Mesendoderm (in vitro differentiated cells): ENCODE data around the gene PPFIBP2.

Experiments
- DNase-seq: peaks from one replicate; pipeline ENCODE4 v3.0.0; 2013
- H2AK5ac ChIP-seq: 2 replicates; pipeline ENCODE4 v1.6.1; 2013; ENCODE audit warnings: low read length, inconsistent platforms
- H2BK120ac ChIP-seq: 2 replicates; pipeline ENCODE4 v1.6.1; 2013; ENCODE audit warnings: low read depth, mild to moderate bottlenecking, low read length, moderate library complexity, mixed read lengths
- H2BK15ac ChIP-seq: replicated peaks from 2 replicates; pipeline ENCODE4 v1.6.1; 2013; ENCODE audit warnings: low read depth, mild to moderate bottlenecking, moderate library complexity
- H2BK5ac ChIP-seq: 2 replicates; pipeline ENCODE4 v1.6.1; 2013; ENCODE audit warnings: low read length, inconsistent platforms
- H3K18ac ChIP-seq: 2 replicates; pipeline ENCODE4 v1.6.1; 2013; ENCODE audit warnings: mild to moderate bottlenecking, low read length, mixed read lengths
- H3K23ac ChIP-seq: one replicate; pipeline ENCODE4 v1.6.1; 2013; ENCODE audit warnings: low read length
- H3K27ac ChIP-seq: 2 replicates; pipeline ENCODE4 v1.5.1; 2013; ENCODE audit warnings: low read depth, mild to moderate bottlenecking, inconsistent platforms, low read length, moderate library complexity
- H3K27me3 ChIP-seq: 2 replicates; pipeline ENCODE4 v1.6.1; 2013; ENCODE audit warnings: low read length, control low read depth, mild to moderate bottlenecking, inconsistent platforms; ENCODE audit not compliant: insufficient read depth, poor library complexity
- H3K36me3 ChIP-seq: 2 replicates; pipeline ENCODE4 v1.6.1; 2013; ENCODE audit warnings: low read length, inconsistent platforms; ENCODE audit not compliant: control insufficient read depth, insufficient read depth
- H3K4ac ChIP-seq: one replicate; pipeline ENCODE4 v1.6.1; 2013; ENCODE audit warnings: low read depth, mild to moderate bottlenecking, low read length, moderate library complexity
- H3K4me1 ChIP-seq: 2 replicates; pipeline ENCODE4 v1.6.1; 2013; ENCODE audit warnings: low read depth, low read length, inconsistent platforms; ENCODE audit not compliant: control insufficient read depth
- H3K4me2 ChIP-seq: 2 replicates; pipeline ENCODE4 v1.6.1; 2013; ENCODE audit warnings: low read length
- H3K4me3 ChIP-seq: 2 replicates; pipeline ENCODE4 v1.5.1; 2013; ENCODE audit warnings: mild to moderate bottlenecking, low read length
- H3K56ac ChIP-seq: one replicate; pipeline ENCODE4 v1.6.1; 2013; ENCODE audit warnings: low read length
- H3K79me1 ChIP-seq: 2 replicates; pipeline ENCODE4 v1.6.1; 2013; ENCODE audit warnings: low read length, inconsistent platforms
- H3K79me2 ChIP-seq: 2 replicates; pipeline ENCODE4 v1.6.1; 2013; ENCODE audit warnings: mild to moderate bottlenecking, low read length; ENCODE audit not compliant: control insufficient read depth, insufficient read depth
- H3K9ac ChIP-seq: 2 replicates; pipeline ENCODE4 v1.6.1; 2013; ENCODE audit warnings: low read length, inconsistent platforms
- H4K5ac ChIP-seq: one replicate; pipeline ENCODE4 v1.6.1; 2013; ENCODE audit warnings: low read length
- H4K8ac ChIP-seq: one replicate; pipeline ENCODE4 v1.6.1; 2013; ENCODE audit warnings: low read depth, mild to moderate bottlenecking, control low read depth, low read length, moderate library complexity
- WGBS: extraction: QIAGEN DNeasy Blood & Tissue Kit; methylation state at CpG from one replicate; pipeline ENCODE4 v1.1.7; 2013; ENCODE audit warnings: low lambda C conversion rate, missing lambda C conversion rate; ENCODE audit not compliant: insufficient coverage; ENCODE audit errors: extremely low coverage; 5-methylcytosine and 5-hydroxymethylcytosine counted together

PPFIBP2 gene

GRCh38 chr11:7614656-7615055 lies 100.9 kb downstream of the PPFIBP2 start:
- H3K4ac ChIP-seq = no peak overlapping the region
- H3K56ac ChIP-seq = no peak overlapping the region
- H3K4me3 ChIP-seq = no peak overlapping the region
- no peak overlapping the region for H2BK120ac ChIP-seq
- peaks cover 10% of the 10 kb centered on the region for H3K4me1 ChIP-seq
- H3K27ac ChIP-seq = no peak overlapping the region
- no peak overlapping the region for H4K8ac ChIP-seq
- H3K9ac ChIP-seq = no peak overlapping the region
- H3K36me3 ChIP-seq = no peaks in the 10 kb centered on the region
- no peaks in the 10 kb centered on the region for H3K79me2 ChIP-seq
- H4K5ac ChIP-seq = no peak overlapping the region
- no peak for DNase-seq
- no peak overlapping the region for H3K4me2 ChIP-seq
- H3K18ac ChIP-seq = no peak overlapping the region
- no peak overlapping the region for H2AK5ac ChIP-seq
- no peaks in the 10 kb centered on the region for H3K27me3 ChIP-seq
- no peak overlapping the region for H3K23ac ChIP-seq
- no peaks in the 10 kb centered on the region for H3K79me1 ChIP-seq
- no peak overlapping the region for H2BK15ac ChIP-seq
- H2BK5ac ChIP-seq = no peak overlapping the region

DNA sequence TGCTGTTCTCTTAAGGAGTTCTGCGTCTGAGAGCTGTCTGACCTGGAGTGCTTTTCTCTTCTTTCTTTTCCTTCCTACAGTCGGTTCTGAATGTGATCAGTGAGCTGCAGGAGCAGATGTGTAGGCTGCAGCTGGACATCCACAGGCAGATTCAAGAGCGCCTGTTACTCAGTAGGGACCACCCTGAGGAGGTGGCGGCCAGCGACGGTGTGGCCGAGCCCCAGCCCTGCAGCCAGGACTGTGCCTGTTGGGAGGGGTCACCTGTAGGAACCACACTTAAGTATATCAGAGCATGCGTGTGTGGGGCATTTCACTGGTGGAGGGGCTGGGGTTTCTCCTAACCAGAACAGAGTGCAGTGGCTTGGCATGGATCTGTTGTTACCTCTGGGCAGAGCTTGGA lies 103.2 kb downstream of the PPFIBP2 start:
- no CpG with 5 or more reads among the region's 8 CpGs for WGBS
- H2BK120ac ChIP-seq = no peak overlapping the region
- no peaks in the 10 kb centered on the region for H3K27me3 ChIP-seq
- H2BK15ac ChIP-seq = no peak overlapping the region
- no peaks in the 10 kb centered on the region for H3K36me3 ChIP-seq
- no peak overlapping the region for H3K9ac ChIP-seq
- H2AK5ac ChIP-seq = no peak overlapping the region
- no peak overlapping the region for H3K18ac ChIP-seq
- H2BK5ac ChIP-seq = no peak overlapping the region
- H3K4me3 ChIP-seq = no peak overlapping the region
- no peak overlapping the region for H3K56ac ChIP-seq
- no peak overlapping the region for H3K4ac ChIP-seq
- no peaks in the 10 kb centered on the region for H3K79me2 ChIP-seq
- no peak overlapping the region for H3K23ac ChIP-seq
- no peak for DNase-seq
- no peak overlapping the region for H4K5ac ChIP-seq
- no peak overlapping the region for H3K4me2 ChIP-seq
- no peak overlapping the region for H4K8ac ChIP-seq
- H3K79me1 ChIP-seq = no peaks in the 10 kb centered on the region
- H3K4me1 ChIP-seq = peaks cover 7% of the 10 kb centered on the region
- H3K27ac ChIP-seq = no peak overlapping the region

GRCh38 chr11:7619322-7619721 lies 105.5 kb downstream of the PPFIBP2 start:
- Histone ChIP-seq H3K79me2 (no peaks in the 10 kb centered on the region), H4K5ac (no peak overlapping the region), H3K27me3 (no peaks in the 10 kb centered on the region), H2BK5ac (no peak overlapping the region), H3K23ac (no peak overlapping the region), H2AK5ac (no peak overlapping the region), H3K18ac (no peak overlapping the region), H3K79me1 (no peaks in the 10 kb centered on the region), H3K4ac (no peak overlapping the region), H3K4me2 (no peak overlapping the region), H2BK120ac (no peak overlapping the region), H4K8ac (no peak overlapping the region), H3K27ac (no peak overlapping the region), H3K4me3 (no peak overlapping the region), H3K4me1 (no peaks in the 10 kb centered on the region), H3K9ac (no peak overlapping the region), H3K36me3 (no peaks in the 10 kb centered on the region), H2BK15ac (no peak overlapping the region), H3K56ac (no peak overlapping the region)
- WGBS = no CpG with 5 or more reads among the region's 3 CpGs
- DNase-seq = no peak

DNA sequence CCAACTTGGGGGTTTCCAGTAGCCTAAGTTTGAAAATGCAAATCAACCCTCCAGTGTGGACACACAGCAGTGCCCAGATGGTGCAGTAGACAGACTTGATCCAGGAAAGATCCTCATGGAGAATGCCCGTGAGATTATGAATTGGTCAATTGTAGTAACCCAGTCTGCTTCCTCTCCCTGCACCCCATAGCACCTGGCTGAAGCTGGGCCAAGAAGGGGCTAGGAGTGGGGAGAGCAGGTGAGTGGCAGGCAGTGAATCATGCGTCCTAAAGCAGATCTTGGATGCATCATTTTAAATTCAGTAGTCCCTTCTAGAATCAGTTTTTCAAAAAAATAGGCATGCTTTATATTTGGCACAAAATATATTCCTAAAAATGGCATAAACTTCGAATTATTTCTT lies 107.3 kb downstream of the PPFIBP2 start:
- no peak overlapping the region for H3K56ac ChIP-seq

DNA sequence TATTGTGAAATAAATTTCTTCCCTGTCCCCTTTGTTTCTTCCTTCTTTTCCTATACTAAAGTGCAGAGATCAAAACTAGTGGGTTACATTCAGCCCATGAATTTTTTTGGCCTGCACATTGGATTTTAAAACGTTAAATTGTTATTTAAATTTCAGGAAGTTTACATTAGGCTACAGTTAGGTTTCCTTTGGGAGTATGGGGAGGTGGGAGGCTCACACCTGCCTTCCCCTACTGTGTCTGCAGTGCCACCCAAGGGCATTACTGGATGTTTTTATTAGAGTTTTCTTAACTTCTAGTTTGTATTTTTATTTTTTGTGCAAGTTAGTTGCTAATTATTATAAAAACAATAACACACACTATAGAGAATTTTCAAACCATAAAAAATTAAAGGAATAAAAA lies 107.8 kb downstream of the PPFIBP2 start:
- Histone ChIP-seq H2BK120ac (no peak overlapping the region), H3K23ac (no peak overlapping the region), H3K4me3 (no peak overlapping the region), H3K4me2 (no peak overlapping the region), H3K56ac (no peak overlapping the region), H3K9ac (no peak overlapping the region), H3K18ac (no peak overlapping the region), H3K4me1 (no peaks in the 10 kb centered on the region), H3K27ac (no peak overlapping the region), H2BK15ac (no peak overlapping the region), H3K79me2 (no peaks in the 10 kb centered on the region), H2BK5ac (no peak overlapping the region), H3K4ac (no peak overlapping the region), H3K27me3 (no peaks in the 10 kb centered on the region), H2AK5ac (no peak overlapping the region), H4K8ac (no peak overlapping the region), H3K36me3 (no peaks in the 10 kb centered on the region), H3K79me1 (no peaks in the 10 kb centered on the region), H4K5ac (no peak overlapping the region)
- DNase-seq = no peak
- WGBS = no CpG with 5 or more reads among the region's 1 CpG

More for the DNA sequence above, 107.3 kb downstream of the PPFIBP2 start:
- Histone ChIP-seq H3K27ac (no peak overlapping the region), H2BK120ac (no peak overlapping the region), H3K18ac (no peak overlapping the region), H3K4ac (no peak overlapping the region), H3K79me1 (no peaks in the 10 kb centered on the region), H4K5ac (no peak overlapping the region), H3K4me2 (no peak overlapping the region), H3K27me3 (no peaks in the 10 kb centered on the region), H2BK15ac (no peak overlapping the region), H3K9ac (no peak overlapping the region), H4K8ac (no peak overlapping the region), H3K36me3 (no peaks in the 10 kb centered on the region), H3K79me2 (no peaks in the 10 kb centered on the region), H2BK5ac (no peak overlapping the region), H2AK5ac (no peak overlapping the region), H3K4me1 (no peaks in the 10 kb centered on the region), H3K23ac (no peak overlapping the region), H3K4me3 (no peak overlapping the region)
- WGBS = no CpG with 5 or more reads among the region's 3 CpGs
- DNase-seq = no peak

DNA sequence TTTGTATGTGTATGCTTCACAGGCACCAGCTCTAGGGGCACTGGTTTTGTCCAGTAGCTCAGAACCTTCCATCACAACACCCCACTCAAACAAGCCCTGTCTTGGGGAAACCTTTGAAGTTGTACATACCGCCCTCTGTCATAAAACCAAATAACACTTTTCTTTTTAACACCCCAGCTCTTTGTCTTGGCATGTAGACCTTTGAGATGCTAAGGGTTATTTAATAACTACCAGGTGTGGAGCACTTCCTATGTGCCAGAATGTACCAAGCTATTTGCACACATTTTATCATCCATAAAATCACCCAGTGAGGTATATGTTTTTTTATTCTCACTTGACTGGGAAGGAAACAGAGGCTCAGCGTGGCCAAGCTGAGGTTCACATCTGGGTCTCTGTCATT lies 108.9 kb downstream of the PPFIBP2 start:
- Histone ChIP-seq H4K5ac (no peak overlapping the region), H4K8ac (no peak overlapping the region), H3K23ac (no peak overlapping the region), H2BK120ac (no peak overlapping the region), H3K79me2 (no peaks in the 10 kb centered on the region), H3K4me1 (no peaks in the 10 kb centered on the region), H3K79me1 (no peaks in the 10 kb centered on the region), H3K56ac (no peak overlapping the region), H3K4me3 (no peak overlapping the region), H2BK15ac (no peak overlapping the region), H2AK5ac (no peak overlapping the region), H3K9ac (no peak overlapping the region), H2BK5ac (no peak overlapping the region), H3K27me3 (no peaks in the 10 kb centered on the region), H3K36me3 (no peaks in the 10 kb centered on the region), H3K18ac (no peak overlapping the region), H3K4me2 (no peak overlapping the region), H3K4ac (no peak overlapping the region), H3K27ac (no peak overlapping the region)
- WGBS = no CpG with 5 or more reads among the region's 2 CpGs
- no peak for DNase-seq
